OCI-LY3 (cell line): Measurements from ENCODE around the gene CACNA2D3.

ENCODE experiments used
- EZH2phosphoT487 ChIP-seq: fragments of 200-600 bp; shearing (Covaris generic); IDR thresholded peaks from 2 replicates; pipeline ENCODE4 v1.6.1; 2018; ENCODE audit warnings: antibody characterized with exemption, mixed run types, low read depth
- TF ChIP-seq, protein P1 (sequence below): fragments of 200-600, 300-600 bp; sonication (generic); IDR thresholded peaks from 2 replicates; pipeline ENCODE4 v1.5.1; 2014; ENCODE audit warnings: antibody characterized with exemption, low read length, low read depth

DNA sequence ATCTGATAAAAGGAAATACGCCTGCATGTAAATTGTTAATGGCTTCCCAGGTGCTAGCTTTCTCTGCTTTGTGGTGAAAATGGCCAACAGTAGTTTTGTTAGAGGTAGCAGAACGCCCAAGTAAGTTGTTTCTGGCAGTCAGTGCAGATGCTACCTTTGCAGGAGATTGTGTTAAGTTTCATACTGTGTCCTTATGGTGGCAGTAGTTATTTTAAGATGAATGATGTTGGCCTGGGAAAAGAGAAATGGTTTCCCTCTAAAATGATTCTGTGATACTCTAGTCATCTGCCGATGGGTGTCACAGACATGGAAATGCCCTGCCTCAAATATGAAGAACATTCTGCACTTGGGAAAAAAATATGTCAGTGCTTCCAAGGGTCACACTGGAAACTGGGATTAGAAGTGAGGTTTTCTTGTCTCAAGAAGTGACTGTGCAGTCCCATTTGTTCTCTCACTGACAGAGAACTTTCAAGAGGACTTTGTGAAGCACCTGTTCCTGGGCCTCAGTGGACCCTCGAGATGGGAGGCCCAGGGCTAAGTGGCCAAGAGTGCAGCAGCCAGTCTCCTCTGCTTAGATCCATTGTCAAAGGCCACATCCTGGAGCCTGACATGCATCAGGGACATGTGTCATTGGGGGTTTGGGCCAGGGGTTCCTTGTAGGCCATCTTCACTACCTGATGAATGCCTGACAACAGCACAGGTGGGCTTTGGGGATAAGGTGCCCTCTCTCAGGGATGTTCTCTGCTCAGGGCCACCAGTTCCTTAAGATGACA lies 393.3 kb downstream of the CACNA2D3 start:
- TF ChIP-seq, protein P1, sequence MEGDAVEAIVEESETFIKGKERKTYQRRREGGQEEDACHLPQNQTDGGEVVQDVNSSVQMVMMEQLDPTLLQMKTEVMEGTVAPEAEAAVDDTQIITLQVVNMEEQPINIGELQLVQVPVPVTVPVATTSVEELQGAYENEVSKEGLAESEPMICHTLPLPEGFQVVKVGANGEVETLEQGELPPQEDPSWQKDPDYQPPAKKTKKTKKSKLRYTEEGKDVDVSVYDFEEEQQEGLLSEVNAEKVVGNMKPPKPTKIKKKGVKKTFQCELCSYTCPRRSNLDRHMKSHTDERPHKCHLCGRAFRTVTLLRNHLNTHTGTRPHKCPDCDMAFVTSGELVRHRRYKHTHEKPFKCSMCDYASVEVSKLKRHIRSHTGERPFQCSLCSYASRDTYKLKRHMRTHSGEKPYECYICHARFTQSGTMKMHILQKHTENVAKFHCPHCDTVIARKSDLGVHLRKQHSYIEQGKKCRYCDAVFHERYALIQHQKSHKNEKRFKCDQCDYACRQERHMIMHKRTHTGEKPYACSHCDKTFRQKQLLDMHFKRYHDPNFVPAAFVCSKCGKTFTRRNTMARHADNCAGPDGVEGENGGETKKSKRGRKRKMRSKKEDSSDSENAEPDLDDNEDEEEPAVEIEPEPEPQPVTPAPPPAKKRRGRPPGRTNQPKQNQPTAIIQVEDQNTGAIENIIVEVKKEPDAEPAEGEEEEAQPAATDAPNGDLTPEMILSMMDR, result no peak
- TF ChIP-seq EZH2phosphoT487, result no peak
